ENCODE results near the gene MAPKAPK3. TPM values are rescaled to one million over a fixed set of nuclear protein-coding genes. Genes with fewer than 3 reads are reported as not detected.

Gene MAPKAPK3
- total and polyA plus RNA-seq, 10 donors = 18.0 to 55.0 (median 42.2) TPM

DNA sequence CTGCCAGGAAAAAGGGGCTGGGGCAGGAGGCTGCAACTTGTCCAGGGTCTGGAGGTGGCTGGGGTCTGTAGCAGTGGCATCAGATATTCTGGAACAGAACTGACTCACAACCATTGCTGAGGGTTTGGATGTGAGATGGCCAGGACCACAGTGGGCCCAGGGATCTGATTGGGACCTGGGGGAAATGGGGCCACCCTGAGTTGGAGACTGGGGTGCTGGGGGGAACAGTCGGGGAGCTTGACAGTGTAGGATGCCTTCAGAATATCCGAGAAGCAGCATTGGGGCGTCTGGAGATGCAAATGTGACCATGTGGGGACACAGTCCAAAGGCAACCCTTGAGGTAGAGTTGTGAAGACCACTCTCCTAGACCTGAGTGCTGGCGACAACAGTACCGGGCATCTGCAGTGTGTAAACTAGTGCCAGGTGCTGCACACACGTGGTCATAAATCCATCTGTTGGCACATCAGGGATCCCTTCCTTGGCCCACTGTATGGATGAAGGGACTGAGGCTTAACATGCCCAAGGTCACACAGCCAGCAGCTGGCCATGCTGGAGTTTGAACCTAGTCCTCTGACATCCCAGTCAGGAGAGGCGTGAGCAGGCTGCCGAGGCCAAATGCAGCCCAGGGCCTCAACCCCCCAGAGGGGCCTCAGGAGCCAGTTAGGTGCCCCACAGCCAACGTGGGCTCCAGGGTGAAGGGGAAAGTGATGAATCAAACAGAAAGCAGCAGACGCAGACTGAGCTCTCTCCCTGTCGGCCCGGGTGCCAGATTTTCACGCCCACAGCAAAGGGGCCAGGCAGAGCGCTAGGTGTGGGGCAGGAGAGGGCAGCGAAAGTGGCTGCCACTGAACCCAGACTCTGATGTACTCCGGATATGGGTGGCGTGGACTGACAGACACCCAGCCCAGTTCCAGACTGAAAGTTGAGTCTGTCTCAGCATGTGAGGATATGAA is 28.9 kb upstream of the MAPKAPK3 start:
- Histone ChIP-seq H3K4me1 (peaks cover 5 to 63% (median 42%) of the 10 kb centered on the region in 6 donors), H3K27ac (peak overlapping the region in 5 of 8 donors; percentile 3 to 62 (median 22)), H3K4me3 (no peak overlapping the region), H3K36me3 (peaks cover 0 to 13% (median 0%) of the 10 kb centered on the region in 6 donors), H3K27me3 (replicated peaks in 1 of 7) (no peaks in the 10 kb centered on the region), H3K9me3 (no peaks in the 10 kb centered on the region)
- intact Hi-C loops (cut with DNase I; ENCODE audit: low total_unique reads) = no loop called here
- TF ChIP-seq, protein P1, sequence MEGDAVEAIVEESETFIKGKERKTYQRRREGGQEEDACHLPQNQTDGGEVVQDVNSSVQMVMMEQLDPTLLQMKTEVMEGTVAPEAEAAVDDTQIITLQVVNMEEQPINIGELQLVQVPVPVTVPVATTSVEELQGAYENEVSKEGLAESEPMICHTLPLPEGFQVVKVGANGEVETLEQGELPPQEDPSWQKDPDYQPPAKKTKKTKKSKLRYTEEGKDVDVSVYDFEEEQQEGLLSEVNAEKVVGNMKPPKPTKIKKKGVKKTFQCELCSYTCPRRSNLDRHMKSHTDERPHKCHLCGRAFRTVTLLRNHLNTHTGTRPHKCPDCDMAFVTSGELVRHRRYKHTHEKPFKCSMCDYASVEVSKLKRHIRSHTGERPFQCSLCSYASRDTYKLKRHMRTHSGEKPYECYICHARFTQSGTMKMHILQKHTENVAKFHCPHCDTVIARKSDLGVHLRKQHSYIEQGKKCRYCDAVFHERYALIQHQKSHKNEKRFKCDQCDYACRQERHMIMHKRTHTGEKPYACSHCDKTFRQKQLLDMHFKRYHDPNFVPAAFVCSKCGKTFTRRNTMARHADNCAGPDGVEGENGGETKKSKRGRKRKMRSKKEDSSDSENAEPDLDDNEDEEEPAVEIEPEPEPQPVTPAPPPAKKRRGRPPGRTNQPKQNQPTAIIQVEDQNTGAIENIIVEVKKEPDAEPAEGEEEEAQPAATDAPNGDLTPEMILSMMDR (IDR thresholded peaks at IDR 0.05 in 8 of 11, conservative IDR thresholded peaks at IDR 0.05 in 3 of 11) = no peak
- peak in 2 of 3 donors; percentile 28 to 57 for TF ChIP-seq POLR2AphosphoS5 (IDR thresholded peaks at IDR 0.05)
- TF ChIP-seq POLR2A (IDR thresholded peaks at IDR 0.05) = no peak
- WGBS, 5 donors = 45 to 60% (median 52%) methylated on average over 15 to 17 of the region's 17 CpGs
- DNase-seq = no peak

- Histone ChIP-seq H3K4me3 (no peak overlapping the region), H3K9me3 (no peaks in the 10 kb centered on the region), H3K27ac (peak overlapping the region in 5 of 8 donors; percentile 3 to 62 (median 22)), H3K4me1 (peaks cover 5 to 62% (median 42%) of the 10 kb centered on the region in 6 donors), H3K27me3 (replicated peaks in 1 of 7) (no peaks in the 10 kb centered on the region), H3K36me3 (peaks cover 0 to 10% (median 0%) of the 10 kb centered on the region in 6 donors)
- no peak for DNase-seq
- intact Hi-C loops (cut with DNase I; ENCODE audit: low total_unique reads) = no loop called here
- TF ChIP-seq, protein P1 (IDR thresholded peaks at IDR 0.05 in 8 of 11, conservative IDR thresholded peaks at IDR 0.05 in 3 of 11) = no peak
- TF ChIP-seq POLR2A (IDR thresholded peaks at IDR 0.05) (no peak), POLR2AphosphoS5 (IDR thresholded peaks at IDR 0.05) (no peak)
- 77 to 92% (median 85%) methylated on average over 4 of the region's 4 CpGs for WGBS, 5 donors
These were observed 28.1 kb upstream of the MAPKAPK3 start for GRCh38 chr3:50588759-50589433.

- peak overlapping the region in 1 of 8 donors; percentile 58 for H3K4me3 ChIP-seq
- TF ChIP-seq, protein P1 (IDR thresholded peaks at IDR 0.05 in 8 of 11, conservative IDR thresholded peaks at IDR 0.05 in 3 of 11) = peak in 2 of 11 experiments; percentile 3 to 18
- TF ChIP-seq POLR2A (IDR thresholded peaks at IDR 0.05) = no peak
- H3K4me1 ChIP-seq = peaks cover 5 to 58% (median 42%) of the 10 kb centered on the region in 6 donors
- H3K9me3 ChIP-seq = no peaks in the 10 kb centered on the region
- peak overlapping the region; percentile 73 to 98 (median 96) for H3K27ac ChIP-seq
- H3K36me3 ChIP-seq = no peaks in the 10 kb centered on the region
- H3K27me3 ChIP-seq (replicated peaks in 1 of 7) = no peaks in the 10 kb centered on the region
- WGBS, 5 donors = 38 to 68% (median 58%) methylated on average over 6 to 9 of the region's 9 CpGs
- peak; percentile 80 for DNase-seq
- intact Hi-C loops (cut with DNase I; ENCODE audit: low total_unique reads) = no loop called here
These were observed 25.7 kb upstream of the MAPKAPK3 start for GRCh38 chr3:50591196-50591741.

All from spleen (tissue), 11 donors.